ENCODE results near the gene NHS. TPM values are rescaled to one million over a fixed set of nuclear protein-coding genes. Genes with fewer than 3 reads are reported as not detected.

The NHS gene
- total and polyA plus RNA-seq, 11 donors, result 0.22 to 3.4 (median 1.1) TPM

- no peak for ATAC-seq
- intact Hi-C loops (cut with DNase I), result no loop called here
- no peak for DNase-seq
- H3K27ac ChIP-seq, result no peak overlapping the region
- H3K9me3 ChIP-seq, result no peaks in the 10 kb centered on the region
- 69 to 82% (median 79%) methylated on average over 4 of the region's 4 CpGs for whole genome bisulfite sequencing, 4 donors
- H3K27me3 ChIP-seq, result peaks cover 0 to 3% (median 0%) of the 10 kb centered on the region in 9 donors
- no peak for TF ChIP-seq POLR2A (IDR thresholded peaks at IDR 0.05)
- no peak for TF ChIP-seq CTCF (IDR thresholded peaks at IDR 0.05)
- H3K4me3 ChIP-seq, result no peak overlapping the region
- H3K36me3 ChIP-seq, result no peaks in the 10 kb centered on the region
- H3K4me1 ChIP-seq, result peaks cover 0 to 8% (median 0%) of the 10 kb centered on the region in 12 donors
Measured at GRCh38 chrX:17606231-17606630, 231.2 kb downstream of the NHS start.

- H3K27me3 ChIP-seq, result no peaks in the 10 kb centered on the region
- H3K9me3 ChIP-seq, result no peaks in the 10 kb centered on the region
- DNase-seq (no peak), ATAC-seq (no peak)
- no peaks in the 10 kb centered on the region for H3K36me3 ChIP-seq
- no peak overlapping the region for H3K4me3 ChIP-seq
- H3K4me1 ChIP-seq, result no peaks in the 10 kb centered on the region
- intact Hi-C loops (cut with DNase I), result no loop called here
- no peak overlapping the region for H3K27ac ChIP-seq
- TF ChIP-seq POLR2A (IDR thresholded peaks at IDR 0.05) (no peak), CTCF (IDR thresholded peaks at IDR 0.05) (no peak)
- 56 to 81% (median 79%) methylated on average over 2 of the region's 2 CpGs for WGBS, 4 donors
Measured at GRCh38 chrX:17608888-17609287, 233.9 kb downstream of the NHS start.

GRCh38 chrX:17610788-17611187 is 235.8 kb downstream of the NHS start:
- intact Hi-C loops (cut with DNase I), result no loop called here
- Histone ChIP-seq H3K9me3 (no peaks in the 10 kb centered on the region), H3K36me3 (no peaks in the 10 kb centered on the region), H3K27ac (no peak overlapping the region), H3K4me3 (no peak overlapping the region), H3K4me1 (no peaks in the 10 kb centered on the region), H3K27me3 (no peaks in the 10 kb centered on the region)
- ATAC-seq (no peak), DNase-seq (no peak)
- no peak for TF ChIP-seq POLR2A (IDR thresholded peaks at IDR 0.05)
- 84 to 92% (median 86%) methylated on average over 5 of the region's 5 CpGs for WGBS, 4 donors

- peaks cover 0 to 3% (median 0%) of the 10 kb centered on the region in 12 donors for H3K9me3 ChIP-seq
- H3K4me1 ChIP-seq, result no peaks in the 10 kb centered on the region
- no peaks in the 10 kb centered on the region for H3K27me3 ChIP-seq
- H3K27ac ChIP-seq, result no peak overlapping the region
- H3K36me3 ChIP-seq, result no peaks in the 10 kb centered on the region
- DNase-seq (no peak), ATAC-seq (no peak)
- H3K4me3 ChIP-seq, result no peak overlapping the region
- 61 to 76% (median 68%) methylated on average over 5 of the region's 5 CpGs for WGBS, 4 donors
- intact Hi-C loops (cut with DNase I), result no loop called here
- TF ChIP-seq POLR2A (IDR thresholded peaks at IDR 0.05) (no peak), CTCF (IDR thresholded peaks at IDR 0.05) (no peak)
Measured at GRCh38 chrX:17613979-17614588, 239.1 kb downstream of the NHS start.

- WGBS, 4 donors, result 63 to 72% (median 69%) methylated on average over 9 of the region's 9 CpGs
- TF ChIP-seq POLR2A (IDR thresholded peaks at IDR 0.05) (no peak), CTCF (IDR thresholded peaks at IDR 0.05) (no peak)
- no peaks in the 10 kb centered on the region for H3K4me1 ChIP-seq
- H3K36me3 ChIP-seq, result no peaks in the 10 kb centered on the region
- no peak overlapping the region for H3K4me3 ChIP-seq
- ATAC-seq (no peak), DNase-seq (no peak)
- intact Hi-C loops (cut with DNase I), result no loop called here
- no peaks in the 10 kb centered on the region for H3K27me3 ChIP-seq
- no peak overlapping the region for H3K27ac ChIP-seq
- peaks cover 0 to 4% (median 0%) of the 10 kb centered on the region in 12 donors for H3K9me3 ChIP-seq
Measured at GRCh38 chrX:17616936-17617335, 241.9 kb downstream of the NHS start.
